Hepatocyte (in vitro differentiated cells): ENCODE results near the gene TCAF1. TPM values are rescaled to one million over a fixed set of nuclear protein-coding genes. Genes with fewer than 3 reads are reported as not detected.

Experiments
- DNase-seq: peaks from one replicate; pipeline ENCODE4 v3.0.0-alpha.2; 2016; ENCODE audit warnings: low spot score
- H2AFZ ChIP-seq: fragments of 200-600 bp; sonication (generic); 2 replicates; pipeline ENCODE4 v1.6.0; 2016; ENCODE audit warnings: antibody characterized with exemption, mild to moderate bottlenecking
- H3K27ac ChIP-seq: fragments of 200-600 bp; sonication (generic); 2 replicates; pipeline ENCODE4 v1.5.1; 2016; ENCODE audit warnings: mild to moderate bottlenecking
- H3K27me3 ChIP-seq: fragments of 200-600 bp; sonication (generic); 2 replicates; pipeline ENCODE4 v1.6.1; 2016
- H3K36me3 ChIP-seq: fragments of 200-600 bp; sonication (generic); replicated peaks from 2 replicates; pipeline ENCODE4 v1.5.1; 2016; ENCODE audit warnings: low read depth; ENCODE audit not compliant: insufficient read depth
- H3K4me1 ChIP-seq: fragments of 200-600 bp; sonication (generic); 2 replicates; pipeline ENCODE4 v1.5.1; 2016; ENCODE audit warnings: mild to moderate bottlenecking, moderate library complexity; ENCODE audit not compliant: insufficient read depth
- H3K4me2 ChIP-seq: fragments of 200-600 bp; sonication (generic); 2 replicates; pipeline ENCODE4 v1.6.0; 2016
- H3K4me3 ChIP-seq: fragments of 200-600 bp; sonication (generic); 2 replicates; pipeline ENCODE4 v1.5.1; 2016; ENCODE audit warnings: mild to moderate bottlenecking
- H3K79me2 ChIP-seq: fragments of 200-600 bp; sonication (generic); 2 replicates; pipeline ENCODE4 v1.6.0; 2017; ENCODE audit warnings: mild to moderate bottlenecking
- H3K9me2 ChIP-seq: fragments of 200-600 bp; sonication (generic); replicated peaks from 2 replicates; pipeline ENCODE4 v1.6.0; 2017; ENCODE audit warnings: mild to moderate bottlenecking; ENCODE audit not compliant: insufficient read depth
- H3K9me3 ChIP-seq: fragments of 200-600 bp; sonication (generic); 2 replicates; pipeline ENCODE4 v1.5.1; 2016; ENCODE audit warnings: low read depth, mild to moderate bottlenecking
- H4K20me1 ChIP-seq: fragments of 200-600 bp; sonication (generic); 2 replicates; pipeline ENCODE4 v1.6.0; 2016; ENCODE audit warnings: mild to moderate bottlenecking; ENCODE audit not compliant: insufficient read depth, poor library complexity, severe bottlenecking
- CTCF ChIP-seq: fragments of 200-600 bp; sonication (generic); IDR thresholded peaks from 2 replicates; pipeline ENCODE4 v1.5.1; 2016; ENCODE audit warnings: antibody characterized with exemption, mild to moderate bottlenecking; ENCODE audit not compliant: poor library complexity
- EZH2 ChIP-seq: fragments of 200-600 bp; sonication (generic); IDR thresholded peaks from 2 replicates; pipeline ENCODE4 v1.6.1; 2016; ENCODE audit warnings: antibody characterized with exemption, mild to moderate bottlenecking, borderline replicate concordance
- EZH2phosphoT487 ChIP-seq: fragments of 200-600 bp; sonication (generic); IDR thresholded peaks from one replicate; pipeline ENCODE4 v1.6.1; 2018; ENCODE audit warnings: antibody characterized with exemption, mild to moderate bottlenecking, low read depth, moderate library complexity; ENCODE audit not compliant: unreplicated experiment, severe bottlenecking
- WGBS: methylation state at CpG from one replicate; pipeline ENCODE4 v1.1.6; 2016; ENCODE audit warnings: low lambda C conversion rate; ENCODE audit errors: missing lambda C conversion rate; 5-methylcytosine and 5-hydroxymethylcytosine counted together
- polyA plus RNA-seq: library from polyadenylated mRNA; unstranded; fragments of >200 nt; fragmentation: Nextera tagmentation; extraction: Ambion mirVana; gene quantifications from 2 replicates; pipeline ENCODE4 v1.2.1, GENCODE V29; 2016
- total RNA-seq: library from RNA; depleted of rRNA; stranded (reverse); fragments of >200 nt; gene quantifications from 2 replicates; pipeline ENCODE4 v1.2.3, GENCODE V29; 2014

The TCAF1 gene
- total and polyA plus RNA-seq, 2 experiments from 2014 or later = 59.6 to 121 TPM

- peaks cover 15% of the 10 kb centered on the region for H4K20me1 ChIP-seq
- no peaks in the 10 kb centered on the region for H3K9me3 ChIP-seq
- H3K79me2 ChIP-seq = peaks cover 58% of the 10 kb centered on the region
- H3K36me3 ChIP-seq = no peaks in the 10 kb centered on the region
- peak overlapping the region; percentile 97 for H3K27ac ChIP-seq
- H3K27me3 ChIP-seq = no peaks in the 10 kb centered on the region
- peaks cover 24% of the 10 kb centered on the region for H3K4me1 ChIP-seq
- peak; percentile 62 for DNase-seq
- peak overlapping the region; percentile 75 for H3K4me2 ChIP-seq
- no peaks in the 10 kb centered on the region for H3K9me2 ChIP-seq
- peak overlapping the region; percentile 64 for H3K4me3 ChIP-seq
- 50% methylated on average over 5 of the region's 5 CpGs for WGBS
- TF ChIP-seq EZH2phosphoT487 = no peak
- no peak for TF ChIP-seq CTCF
- no peak for TF ChIP-seq EZH2
- no peak overlapping the region for H2AFZ ChIP-seq
These were observed 1.7 kb downstream of the TCAF1 start for GRCh38 chr7:143900230-143900766.

- H3K79me2 ChIP-seq = peaks cover 73% of the 10 kb centered on the region
- H2AFZ ChIP-seq = no peak overlapping the region
- H3K4me2 ChIP-seq = peak overlapping the region; percentile 75
- TF ChIP-seq EZH2phosphoT487 = no peak
- no peaks in the 10 kb centered on the region for H3K36me3 ChIP-seq
- DNase-seq = no peak
- H4K20me1 ChIP-seq = peaks cover 20% of the 10 kb centered on the region
- no peaks in the 10 kb centered on the region for H3K27me3 ChIP-seq
- H3K9me3 ChIP-seq = no peaks in the 10 kb centered on the region
- 100% methylated on average over 1 of the region's 1 CpG for WGBS
- peaks cover 12% of the 10 kb centered on the region for H3K4me1 ChIP-seq
- no peaks in the 10 kb centered on the region for H3K9me2 ChIP-seq
- H3K4me3 ChIP-seq = no peak overlapping the region
- H3K27ac ChIP-seq = peak overlapping the region; percentile 97
These were observed 3.2 kb downstream of the TCAF1 start for GRCh38 chr7:143898810-143899209.

GRCh38 chr7:143896667-143897066 is 5.3 kb downstream of the TCAF1 start:
- no peaks in the 10 kb centered on the region for H3K36me3 ChIP-seq
- H4K20me1 ChIP-seq = peaks cover 20% of the 10 kb centered on the region
- no peak overlapping the region for H2AFZ ChIP-seq
- no peaks in the 10 kb centered on the region for H3K27me3 ChIP-seq
- no peak overlapping the region for H3K4me2 ChIP-seq
- H3K27ac ChIP-seq = no peak overlapping the region
- no peaks in the 10 kb centered on the region for H3K9me2 ChIP-seq
- no peaks in the 10 kb centered on the region for H3K9me3 ChIP-seq
- H3K4me1 ChIP-seq = peaks cover 12% of the 10 kb centered on the region
- H3K79me2 ChIP-seq = peaks cover 94% of the 10 kb centered on the region
- DNase-seq = no peak
- no peak overlapping the region for H3K4me3 ChIP-seq
- TF ChIP-seq CTCF (no peak), EZH2phosphoT487 (no peak), EZH2 (no peak)

- no peak for DNase-seq
- Histone ChIP-seq H4K20me1 (peaks cover 8% of the 10 kb centered on the region), H3K27me3 (no peaks in the 10 kb centered on the region), H3K4me1 (no peaks in the 10 kb centered on the region), H3K4me2 (no peak overlapping the region), H2AFZ (no peak overlapping the region), H3K36me3 (no peaks in the 10 kb centered on the region), H3K79me2 (peaks cover 100% of the 10 kb centered on the region), H3K4me3 (no peak overlapping the region), H3K27ac (no peak overlapping the region), H3K9me2 (no peaks in the 10 kb centered on the region), H3K9me3 (no peaks in the 10 kb centered on the region)
- 78% methylated on average over 5 of the region's 5 CpGs for WGBS
- TF ChIP-seq EZH2 = no peak
- TF ChIP-seq CTCF = no peak
- TF ChIP-seq EZH2phosphoT487 = no peak
These were observed 9.3 kb downstream of the TCAF1 start for GRCh38 chr7:143892527-143893300.
